SK-N-SH treated with all-trans-retinoic acid at 6 μM for 48 hours (cell line): ENCODE results near the gene AMFR.

Experiments
- ATAC-seq: fragments of 200-7000 bp; cut with Tn5 transposase; 3 replicates; pipeline ENCODE4 v1.9.1; 2020; ENCODE audit warnings: mild to moderate bottlenecking, moderate library complexity
- ARNTL ChIP-seq: fragments of 450-650 bp; formaldehyde crosslinking; IDR thresholded peaks from 2 replicates; pipeline ENCODE4 v1.5.0; 2020; ENCODE audit warnings: low read depth, mild to moderate bottlenecking, moderate library complexity, borderline replicate concordance
- BACH2 ChIP-seq: fragments of 250-450 bp; sonication (Bioruptor Pico); IDR thresholded peaks from 2 replicates; pipeline ENCODE4 v1.9.0; 2021; ENCODE audit warnings: mild to moderate bottlenecking, borderline replicate concordance
- CREB5 ChIP-seq: fragments of 250-450 bp; sonication (Bioruptor Pico); IDR thresholded peaks from 2 replicates; pipeline ENCODE4 v1.5.1; 2020; ENCODE audit warnings: low read depth, mild to moderate bottlenecking, moderate library complexity
- CSDC2 ChIP-seq: fragments of 250-450 bp; sonication (Bioruptor Pico); IDR thresholded peaks from 2 replicates; pipeline ENCODE4 v1.5.0; 2020; ENCODE audit warnings: mild to moderate bottlenecking, moderate library complexity
- ESRRG ChIP-seq: fragments of 250-450 bp; sonication (Bioruptor Pico); IDR thresholded peaks from 2 replicates; pipeline ENCODE4 v1.6.1; 2021; ENCODE audit warnings: mild to moderate bottlenecking
- ISL1 ChIP-seq: fragments of 250-450 bp; sonication (Bioruptor Pico); IDR thresholded peaks from 2 replicates; pipeline ENCODE4 v2.1.2; 2022; ENCODE audit warnings: mild to moderate bottlenecking, moderate library complexity
- OSR1 ChIP-seq: fragments of 250-450 bp; sonication (Bioruptor Pico); IDR thresholded peaks from 2 replicates; pipeline ENCODE4 v1.8.0; 2022; ENCODE audit warnings: moderate library complexity, mild to moderate bottlenecking, inconsistent platforms
- PPARA ChIP-seq: fragments of 250-450 bp; sonication (Bioruptor Pico); IDR thresholded peaks from 2 replicates; pipeline ENCODE4 v1.5.0; 2020; ENCODE audit warnings: mild to moderate bottlenecking, borderline replicate concordance
- RARB ChIP-seq: fragments of 250-450 bp; sonication (Bioruptor Pico); IDR thresholded peaks from 2 replicates; pipeline ENCODE4 v1.8.0; 2021; ENCODE audit warnings: mild to moderate bottlenecking, moderate library complexity
- TOX ChIP-seq: fragments of 250-450 bp; sonication (Bioruptor Pico); IDR thresholded peaks from 2 replicates; pipeline ENCODE4 v1.8.0; 2021; ENCODE audit warnings: mild to moderate bottlenecking, moderate library complexity, borderline replicate concordance
- ZC3H10 ChIP-seq: fragments of 250-450 bp; sonication (Bioruptor Pico); IDR thresholded peaks from 2 replicates; pipeline ENCODE4 v1.5.1; 2021; ENCODE audit warnings: mild to moderate bottlenecking, moderate library complexity
- ZFP3 ChIP-seq: fragments of 250-450 bp; sonication (Bioruptor Pico); IDR thresholded peaks from 2 replicates; pipeline ENCODE4 v1.5.0; 2020; ENCODE audit warnings: mild to moderate bottlenecking, moderate library complexity
- ZFP30 ChIP-seq: fragments of 450-650 bp; formaldehyde crosslinking; IDR thresholded peaks from 2 replicates; pipeline ENCODE4 v1.5.0; 2022; ENCODE audit warnings: mild to moderate bottlenecking, moderate library complexity
- ZNF565 ChIP-seq: fragments of 450-650 bp; formaldehyde crosslinking; conservative IDR thresholded peaks from 2 replicates; pipeline ENCODE4 v1.5.0; 2020; ENCODE audit warnings: low read depth, mild to moderate bottlenecking, moderate library complexity
- ZNF8 ChIP-seq: fragments of 450-650 bp; formaldehyde crosslinking; IDR thresholded peaks from 2 replicates; pipeline ENCODE4 v1.5.0; 2020; ENCODE audit warnings: mild to moderate bottlenecking, moderate library complexity
- TF ChIP-seq, protein P1 (sequence below): fragments of 250-450 bp; sonication (Bioruptor Pico); IDR thresholded peaks from 2 replicates; pipeline ENCODE4 v1.5.0; 2020; ENCODE audit warnings: mild to moderate bottlenecking, moderate library complexity
- TF ChIP-seq, protein P2 (sequence below): fragments of 250-450 bp; sonication (Bioruptor Pico); IDR thresholded peaks from 2 replicates; pipeline ENCODE4 v1.8.0; 2020; ENCODE audit warnings: mild to moderate bottlenecking, moderate library complexity, borderline replicate concordance
- TF ChIP-seq, protein P3 (sequence below): fragments of 250-450 bp; sonication (Bioruptor Pico); IDR thresholded peaks from 2 replicates; pipeline ENCODE4 v1.5.1; 2021; ENCODE audit warnings: mild to moderate bottlenecking, moderate library complexity

AMFR gene

DNA sequence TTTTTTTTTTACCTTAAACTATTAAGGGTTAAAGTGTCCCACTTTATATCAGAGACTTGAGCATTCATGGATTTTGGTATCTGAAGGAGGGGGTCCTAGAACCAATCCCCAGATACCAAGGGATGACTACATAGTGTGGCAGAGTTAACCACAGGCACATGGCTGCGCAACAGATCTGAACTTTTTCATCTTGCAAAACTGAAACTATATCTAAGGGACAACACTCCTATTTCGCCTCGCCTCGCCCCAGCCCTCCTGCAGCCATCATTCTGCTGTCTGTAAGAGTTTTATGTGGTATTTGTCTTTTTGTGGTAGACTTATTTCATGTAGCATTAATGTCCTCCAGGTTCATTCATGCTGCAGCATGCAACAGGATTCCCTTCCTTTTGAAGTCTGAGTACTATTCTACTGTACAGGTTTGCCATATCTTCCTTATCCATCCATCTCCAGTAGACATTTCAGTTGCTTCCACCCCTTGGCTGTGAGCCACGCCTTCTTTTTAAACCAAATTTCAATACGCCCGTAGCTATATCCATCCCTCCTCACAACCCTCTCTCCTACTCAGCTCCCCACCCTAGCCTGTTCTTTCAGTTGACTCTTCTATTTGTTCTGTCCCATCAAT, 53.2 kb downstream of the AMFR start (continued):
- TF ChIP-seq, protein P1, sequence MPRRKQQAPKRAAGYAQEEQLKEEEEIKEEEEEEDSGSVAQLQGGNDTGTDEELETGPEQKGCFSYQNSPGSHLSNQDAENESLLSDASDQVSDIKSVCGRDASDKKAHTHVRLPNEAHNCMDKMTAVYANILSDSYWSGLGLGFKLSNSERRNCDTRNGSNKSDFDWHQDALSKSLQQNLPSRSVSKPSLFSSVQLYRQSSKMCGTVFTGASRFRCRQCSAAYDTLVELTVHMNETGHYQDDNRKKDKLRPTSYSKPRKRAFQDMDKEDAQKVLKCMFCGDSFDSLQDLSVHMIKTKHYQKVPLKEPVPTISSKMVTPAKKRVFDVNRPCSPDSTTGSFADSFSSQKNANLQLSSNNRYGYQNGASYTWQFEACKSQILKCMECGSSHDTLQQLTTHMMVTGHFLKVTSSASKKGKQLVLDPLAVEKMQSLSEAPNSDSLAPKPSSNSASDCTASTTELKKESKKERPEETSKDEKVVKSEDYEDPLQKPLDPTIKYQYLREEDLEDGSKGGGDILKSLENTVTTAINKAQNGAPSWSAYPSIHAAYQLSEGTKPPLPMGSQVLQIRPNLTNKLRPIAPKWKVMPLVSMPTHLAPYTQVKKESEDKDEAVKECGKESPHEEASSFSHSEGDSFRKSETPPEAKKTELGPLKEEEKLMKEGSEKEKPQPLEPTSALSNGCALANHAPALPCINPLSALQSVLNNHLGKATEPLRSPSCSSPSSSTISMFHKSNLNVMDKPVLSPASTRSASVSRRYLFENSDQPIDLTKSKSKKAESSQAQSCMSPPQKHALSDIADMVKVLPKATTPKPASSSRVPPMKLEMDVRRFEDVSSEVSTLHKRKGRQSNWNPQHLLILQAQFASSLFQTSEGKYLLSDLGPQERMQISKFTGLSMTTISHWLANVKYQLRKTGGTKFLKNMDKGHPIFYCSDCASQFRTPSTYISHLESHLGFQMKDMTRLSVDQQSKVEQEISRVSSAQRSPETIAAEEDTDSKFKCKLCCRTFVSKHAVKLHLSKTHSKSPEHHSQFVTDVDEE (CRISPR knock-in tag) = no peak
- TF ChIP-seq ZFP3 (CRISPR knock-in tag) = no peak
- TF ChIP-seq, protein P2, sequence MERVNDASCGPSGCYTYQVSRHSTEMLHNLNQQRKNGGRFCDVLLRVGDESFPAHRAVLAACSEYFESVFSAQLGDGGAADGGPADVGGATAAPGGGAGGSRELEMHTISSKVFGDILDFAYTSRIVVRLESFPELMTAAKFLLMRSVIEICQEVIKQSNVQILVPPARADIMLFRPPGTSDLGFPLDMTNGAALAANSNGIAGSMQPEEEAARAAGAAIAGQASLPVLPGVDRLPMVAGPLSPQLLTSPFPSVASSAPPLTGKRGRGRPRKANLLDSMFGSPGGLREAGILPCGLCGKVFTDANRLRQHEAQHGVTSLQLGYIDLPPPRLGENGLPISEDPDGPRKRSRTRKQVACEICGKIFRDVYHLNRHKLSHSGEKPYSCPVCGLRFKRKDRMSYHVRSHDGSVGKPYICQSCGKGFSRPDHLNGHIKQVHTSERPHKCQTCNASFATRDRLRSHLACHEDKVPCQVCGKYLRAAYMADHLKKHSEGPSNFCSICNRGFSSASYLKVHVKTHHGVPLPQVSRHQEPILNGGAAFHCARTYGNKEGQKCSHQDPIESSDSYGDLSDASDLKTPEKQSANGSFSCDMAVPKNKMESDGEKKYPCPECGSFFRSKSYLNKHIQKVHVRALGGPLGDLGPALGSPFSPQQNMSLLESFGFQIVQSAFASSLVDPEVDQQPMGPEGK (CRISPR knock-in tag) = no peak
- no peak for TF ChIP-seq RARB (CRISPR knock-in tag)
- no peak for TF ChIP-seq TOX
- no peak for TF ChIP-seq ZC3H10
- TF ChIP-seq ZFP30 (CRISPR knock-in tag) = no peak
- TF ChIP-seq, all 23 proteins: peak for 0

DNA sequence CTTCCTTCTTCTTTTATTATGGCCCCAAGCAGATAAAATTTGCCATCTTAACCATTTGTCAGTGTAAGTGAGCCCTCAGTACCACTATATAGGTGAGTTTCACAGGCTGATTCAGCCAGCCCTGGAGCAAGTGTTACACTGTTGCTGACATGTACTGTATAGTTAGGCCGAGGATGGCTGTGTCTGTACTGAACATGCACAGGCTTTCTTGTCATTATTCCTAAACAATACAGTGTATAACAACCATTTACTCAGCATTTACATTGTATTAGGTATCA, 53.7 kb downstream of the AMFR start:
- ATAC-seq = peak; percentile 35
- no peak for TF ChIP-seq ZNF8
- no peak for TF ChIP-seq OSR1
- TF ChIP-seq ESRRG = no peak
- no peak for TF ChIP-seq ZFP3 (CRISPR knock-in tag)
- TF ChIP-seq BACH2 (CRISPR knock-in tag) = no peak
- TF ChIP-seq, protein P3, sequence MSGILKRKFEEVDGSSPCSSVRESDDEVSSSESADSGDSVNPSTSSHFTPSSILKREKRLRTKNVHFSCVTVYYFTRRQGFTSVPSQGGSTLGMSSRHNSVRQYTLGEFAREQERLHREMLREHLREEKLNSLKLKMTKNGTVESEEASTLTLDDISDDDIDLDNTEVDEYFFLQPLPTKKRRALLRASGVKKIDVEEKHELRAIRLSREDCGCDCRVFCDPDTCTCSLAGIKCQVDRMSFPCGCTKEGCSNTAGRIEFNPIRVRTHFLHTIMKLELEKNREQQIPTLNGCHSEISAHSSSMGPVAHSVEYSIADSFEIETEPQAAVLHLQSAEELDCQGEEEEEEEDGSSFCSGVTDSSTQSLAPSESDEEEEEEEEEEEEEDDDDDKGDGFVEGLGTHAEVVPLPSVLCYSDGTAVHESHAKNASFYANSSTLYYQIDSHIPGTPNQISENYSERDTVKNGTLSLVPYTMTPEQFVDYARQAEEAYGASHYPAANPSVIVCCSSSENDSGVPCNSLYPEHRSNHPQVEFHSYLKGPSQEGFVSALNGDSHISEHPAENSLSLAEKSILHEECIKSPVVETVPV = no peak
- no peak for TF ChIP-seq TOX
- TF ChIP-seq CREB5 (CRISPR knock-in tag) = no peak
- TF ChIP-seq RARB (CRISPR knock-in tag) = no peak
- no peak for TF ChIP-seq PPARA (CRISPR knock-in tag)
- TF ChIP-seq, protein P1 (CRISPR knock-in tag) = no peak
- no peak for TF ChIP-seq ZFP30 (CRISPR knock-in tag)
- no peak for TF ChIP-seq CSDC2 (CRISPR knock-in tag)

- ATAC-seq = peak; percentile 53
- TF ChIP-seq ESRRG (no peak), BACH2 (CRISPR knock-in tag) (no peak), PPARA (CRISPR knock-in tag) (no peak), ZC3H10 (no peak), ZNF565 (no peak), ARNTL (CRISPR knock-in tag) (no peak), CREB5 (CRISPR knock-in tag) (no peak), ISL1 (CRISPR knock-in tag) (no peak)
- TF ChIP-seq, protein P1 (CRISPR knock-in tag) = no peak
- TF ChIP-seq, protein P3 = no peak
Observed at GRCh38 chr16:56370875-56371659, 54.3 kb downstream of the AMFR start.
